C1 segment of cervical spinal cord (tissue), 14 donors: ENCODE measurements around the gene NFAM1.

Experiments used
- DNase-seq, 14 donors: peaks; one replicate each; lab custom pipeline; 2025; lab: John Stamatoyannopoulos, UW

The NFAM1 gene

DNA sequence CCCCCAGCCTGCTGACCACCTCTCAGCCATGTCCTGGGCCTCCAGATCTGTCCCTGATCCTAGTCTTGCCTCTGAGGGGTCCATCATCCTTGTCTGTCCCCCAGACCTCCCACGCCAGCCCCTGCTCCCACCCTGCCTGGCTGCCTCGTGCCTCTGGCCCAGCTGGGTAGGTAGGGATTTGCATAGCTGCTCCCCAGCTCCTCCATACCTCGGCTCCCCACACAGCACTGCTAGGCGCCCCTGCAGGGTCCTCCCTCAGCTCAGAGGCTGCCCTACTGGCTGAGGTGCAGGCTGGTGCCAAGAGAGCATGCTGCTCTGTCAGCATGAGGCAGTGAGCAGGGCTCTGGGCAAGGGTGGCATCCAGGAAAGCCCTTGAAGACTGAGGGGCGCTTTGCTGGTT lies 47.7 kb downstream of the NFAM1 start:
- DNase-seq: no peak

DNA sequence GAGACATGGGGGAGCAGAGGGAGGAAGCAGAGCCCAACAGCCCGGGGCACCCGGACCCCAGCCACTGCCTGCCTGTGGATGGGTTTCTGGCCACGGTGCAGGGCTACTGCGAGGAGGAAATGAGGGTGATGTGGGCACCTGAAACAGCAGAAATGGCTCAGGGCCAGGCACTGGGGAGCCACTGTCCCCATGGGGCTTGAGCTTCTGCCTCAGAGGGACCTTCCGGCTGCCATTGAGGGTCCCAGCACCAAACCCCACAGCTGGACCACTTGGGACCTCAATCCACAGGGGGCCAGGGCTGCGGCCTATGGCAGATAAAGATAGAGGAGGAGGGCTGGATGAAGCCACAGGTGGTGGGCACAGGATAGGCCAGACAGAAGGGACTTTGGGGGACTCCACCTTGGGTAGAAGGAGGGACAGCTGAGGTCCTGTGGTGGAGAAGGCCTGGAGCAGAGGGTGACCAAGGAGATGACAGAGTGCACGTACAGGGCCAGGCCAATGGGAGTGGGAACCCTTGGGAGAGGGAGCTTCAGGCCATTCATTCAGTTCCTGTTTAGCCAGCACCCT lies 48.3 kb downstream of the NFAM1 start:
- no peak for DNase-seq

DNA sequence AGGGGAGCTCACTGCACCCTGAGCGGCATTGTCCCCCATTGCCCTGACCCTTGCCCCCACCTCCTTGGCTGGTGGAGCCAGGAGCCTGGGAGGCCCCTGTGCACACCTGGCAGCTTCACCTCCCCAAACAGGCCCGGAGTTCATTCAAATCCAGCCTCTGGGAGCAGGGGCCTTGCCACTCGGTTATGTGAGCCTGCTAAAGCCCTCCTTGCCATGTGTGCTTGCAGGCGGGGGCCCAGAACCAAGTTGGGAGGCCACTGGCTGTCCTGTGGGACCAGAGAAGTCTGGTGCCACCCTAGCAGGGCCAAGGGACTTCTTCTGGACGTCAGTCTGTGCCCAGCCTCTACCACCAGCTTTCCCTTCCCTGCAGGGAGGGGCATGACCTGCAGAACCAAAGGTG lies 48.9 kb downstream of the NFAM1 start:
- DNase-seq: no peak

DNA sequence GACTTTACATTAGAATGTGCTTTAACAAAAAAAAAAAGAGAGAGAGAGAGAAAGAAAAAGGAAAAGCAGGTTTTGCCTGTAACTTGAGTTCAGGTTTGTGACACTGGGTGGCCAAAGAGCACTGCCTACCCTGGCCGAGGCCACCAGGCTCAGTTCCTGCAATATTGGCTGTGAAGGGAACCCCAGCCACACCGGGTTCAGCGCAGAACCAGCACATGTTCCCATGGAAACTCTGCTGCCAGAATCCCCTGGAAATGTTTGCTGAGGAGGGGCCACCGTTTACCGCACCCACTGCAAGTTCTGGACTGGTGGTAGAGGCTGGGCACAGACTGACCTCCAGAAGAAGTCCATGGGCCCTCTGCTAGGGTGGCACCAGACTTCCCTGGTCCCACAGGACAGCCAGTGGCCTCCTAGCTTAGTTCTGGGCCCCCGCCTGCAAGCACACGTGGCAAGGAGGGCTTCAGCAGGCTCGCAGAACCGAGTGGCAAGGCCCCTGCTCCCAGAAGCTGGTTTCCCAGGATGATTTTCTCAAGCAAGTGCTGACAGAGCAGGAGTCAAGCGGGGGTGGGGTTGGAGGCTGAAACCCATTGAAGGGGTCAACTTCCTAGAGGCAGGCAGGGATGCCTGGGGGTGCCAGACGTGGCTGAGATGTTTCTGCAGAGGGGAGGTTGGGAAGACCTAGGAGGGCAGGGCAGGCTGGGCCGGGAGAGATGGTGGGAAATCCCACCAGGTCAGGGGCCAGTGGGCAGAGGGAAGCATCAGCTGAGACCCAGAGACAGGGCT lies 51.2 kb downstream of the NFAM1 start:
- no peak for DNase-seq

DNA sequence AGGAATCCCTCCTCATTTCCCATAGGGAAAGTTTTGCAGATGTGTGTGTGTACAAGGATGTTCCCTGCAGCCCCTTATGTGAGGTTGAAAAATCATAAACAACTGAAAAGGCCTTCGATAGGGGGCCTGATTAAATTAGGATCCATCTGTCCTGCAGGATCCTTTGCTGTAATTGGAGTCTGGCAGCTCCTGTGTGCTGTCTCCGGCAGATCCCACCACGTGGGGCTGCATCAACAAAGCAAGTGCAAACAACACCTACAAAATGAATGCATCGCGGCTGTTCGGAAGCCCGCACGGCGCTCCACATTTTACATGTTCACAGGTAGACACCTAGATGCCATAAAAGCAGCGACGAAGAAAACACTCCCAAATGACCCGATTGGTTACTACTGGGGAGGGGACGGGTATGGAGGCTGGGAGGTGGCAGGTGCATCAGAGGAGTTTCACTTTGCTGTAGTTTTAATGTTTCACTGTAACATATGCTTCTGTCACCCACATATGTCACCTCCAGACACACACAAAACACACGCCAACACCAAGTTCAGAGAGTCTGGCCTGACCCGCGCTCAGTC lies 52.2 kb downstream of the NFAM1 start:
- DNase-seq: no peak

DNA sequence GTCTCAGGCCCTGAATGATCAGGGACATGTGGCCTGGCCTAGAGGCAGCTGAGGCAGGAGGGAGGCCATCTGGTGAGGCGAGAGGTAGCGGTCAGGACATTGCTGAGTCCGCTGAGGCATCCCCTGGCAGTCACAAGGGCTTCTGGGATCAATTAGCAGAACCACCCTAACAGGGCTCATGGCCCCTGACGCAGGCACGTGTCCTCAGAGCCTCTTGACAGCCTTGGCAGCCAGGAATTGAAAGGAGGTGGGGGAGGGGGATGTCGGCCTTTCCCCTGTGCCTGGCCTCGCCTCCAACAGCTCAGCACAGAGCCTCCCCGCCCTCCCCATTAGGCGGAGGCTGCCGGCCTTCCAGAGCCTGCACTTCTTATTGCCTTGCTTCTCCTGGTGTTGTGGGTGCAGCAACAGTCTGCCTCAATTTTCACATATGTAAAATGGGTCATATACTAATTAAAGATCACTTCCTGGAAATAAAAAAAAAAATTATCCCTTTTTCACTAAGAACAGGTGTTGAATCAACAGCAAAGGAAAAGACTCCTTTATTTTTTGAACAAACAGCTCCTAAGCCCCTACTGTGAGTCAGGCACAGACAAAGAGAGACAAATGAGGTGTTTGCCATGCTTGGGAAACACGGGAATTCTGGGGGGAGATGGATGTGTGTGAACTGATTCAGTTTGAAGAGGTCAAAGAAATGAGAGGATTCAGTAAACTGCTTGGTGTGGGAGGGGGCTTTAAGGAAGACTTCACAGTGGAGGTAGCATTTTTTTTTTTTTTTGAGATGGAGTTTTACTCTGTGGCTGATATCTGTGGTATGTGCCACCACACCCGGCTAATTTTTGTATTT lies 55.3 kb downstream of the NFAM1 start:
- DNase-seq: peak in 2 of 14 donors; percentile 10 to 24

DNA sequence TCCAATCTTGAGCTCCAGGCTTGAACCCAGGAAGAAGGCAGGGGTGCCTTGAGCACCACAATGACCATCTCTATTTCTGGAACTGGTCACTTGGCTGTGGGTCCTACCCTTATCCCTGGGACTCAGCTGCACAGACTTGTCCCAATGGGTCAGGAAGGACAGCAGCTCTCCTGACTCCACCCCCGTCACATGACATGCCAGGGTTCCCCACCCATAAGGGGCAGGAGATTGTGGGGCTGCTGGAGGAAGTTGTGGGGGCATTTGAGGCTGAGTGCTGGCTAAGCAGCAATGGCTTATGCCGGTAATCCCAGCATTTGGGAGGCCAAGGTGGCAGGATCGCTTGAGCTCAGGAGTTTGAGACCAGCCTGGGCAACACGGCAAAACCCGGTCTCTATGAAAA lies 56.2 kb downstream of the NFAM1 start:
- no peak for DNase-seq

DNA sequence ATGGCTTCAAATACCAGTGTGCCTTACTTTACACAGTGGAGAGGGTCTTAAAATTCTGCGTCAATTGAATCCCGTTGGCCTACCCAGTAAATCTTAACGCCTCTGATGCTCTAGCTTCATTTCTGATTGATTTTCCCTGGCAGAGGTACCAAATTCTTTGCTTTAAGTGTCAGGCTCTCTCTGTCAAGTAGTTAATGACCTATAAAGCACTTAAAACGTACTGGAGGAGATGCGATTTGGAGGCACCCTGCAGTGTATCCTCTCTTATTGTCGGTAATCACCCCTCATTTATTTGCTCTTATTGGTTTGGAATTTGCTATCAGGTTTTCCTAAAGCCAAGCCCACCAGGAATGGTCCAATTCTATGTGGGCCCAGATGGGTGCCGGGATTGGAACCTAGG lies 59.2 kb downstream of the NFAM1 start:
- no peak for DNase-seq

DNA sequence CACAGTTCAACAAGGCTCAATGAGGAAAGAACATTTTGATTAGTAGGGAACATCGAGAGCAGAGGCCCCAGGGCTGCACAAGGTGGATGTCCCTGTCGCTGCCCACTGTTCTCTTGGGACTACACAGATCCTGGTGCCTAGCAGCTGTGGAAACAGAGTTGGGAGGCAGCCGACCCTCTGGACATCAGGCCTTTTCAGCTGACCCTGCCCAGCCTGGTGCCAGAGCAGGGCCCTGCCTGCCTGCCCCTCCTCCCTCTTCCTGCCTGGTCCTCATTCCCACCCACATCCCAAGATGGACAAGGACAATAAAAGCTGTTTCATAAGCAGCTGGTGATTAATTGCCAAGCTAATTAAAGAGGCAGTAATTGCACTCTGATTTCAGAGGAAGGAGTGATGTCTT lies 60.7 kb downstream of the NFAM1 start:
- no peak for DNase-seq

DNA sequence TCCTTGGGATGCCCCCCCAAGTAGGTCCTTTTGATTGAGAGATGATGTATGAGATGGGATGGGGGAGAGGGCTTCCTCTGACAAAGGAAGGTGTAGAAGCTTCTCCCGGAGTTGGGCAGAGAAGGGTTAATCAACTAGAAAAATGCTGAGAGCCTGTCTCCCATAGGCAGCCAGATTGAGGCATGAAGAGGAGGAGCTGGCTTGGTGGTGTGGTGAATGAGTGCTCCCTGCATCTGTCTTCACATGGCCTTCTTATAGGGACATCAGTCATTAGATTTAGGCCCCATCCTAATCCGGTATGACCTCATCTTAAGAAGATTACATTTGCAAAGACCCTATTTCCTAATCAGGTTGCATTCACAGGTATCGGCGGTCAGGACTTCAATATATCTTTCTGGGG lies 61.1 kb downstream of the NFAM1 start:
- DNase-seq: no peak

DNA sequence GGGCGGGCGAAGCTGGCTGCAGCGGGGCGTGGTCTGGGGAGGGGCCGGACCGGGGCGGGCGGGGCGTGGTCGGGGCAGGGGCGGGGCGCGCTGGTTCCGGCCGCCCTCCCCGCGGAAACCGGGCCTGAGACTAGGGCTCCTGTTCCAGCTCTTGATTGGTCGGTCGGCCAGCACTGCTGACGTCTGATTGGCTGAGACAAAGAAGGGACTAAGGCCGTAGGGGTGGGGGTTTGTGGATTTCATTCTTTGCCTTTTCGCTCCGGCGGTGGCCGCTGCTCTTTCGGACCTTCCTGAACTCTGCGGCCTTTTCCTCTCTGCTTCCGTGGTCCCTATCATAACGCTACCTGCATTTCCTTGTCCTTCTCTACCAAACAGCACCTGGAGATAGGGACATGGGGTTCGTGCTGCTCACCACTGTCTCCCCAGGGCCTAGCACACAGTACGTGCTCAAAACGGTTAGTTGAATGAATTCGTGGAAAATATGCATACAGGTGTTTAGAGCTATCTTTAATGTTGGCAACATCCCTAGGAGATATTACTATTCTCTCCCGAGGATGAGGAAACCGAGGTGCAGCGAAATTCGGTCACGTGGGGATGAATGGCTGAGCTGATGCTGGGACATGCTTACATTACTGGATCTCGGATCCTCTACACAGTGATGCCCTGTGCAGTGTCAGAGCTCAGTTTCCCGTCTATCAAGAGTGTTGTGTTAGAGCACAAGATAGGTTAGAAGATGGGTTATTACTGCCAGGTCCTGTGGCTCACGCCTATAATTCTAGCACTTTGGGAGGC lies 62.8 kb downstream of the NFAM1 start:
- DNase-seq: peak; percentile 31 to 96 (median 90)

DNA sequence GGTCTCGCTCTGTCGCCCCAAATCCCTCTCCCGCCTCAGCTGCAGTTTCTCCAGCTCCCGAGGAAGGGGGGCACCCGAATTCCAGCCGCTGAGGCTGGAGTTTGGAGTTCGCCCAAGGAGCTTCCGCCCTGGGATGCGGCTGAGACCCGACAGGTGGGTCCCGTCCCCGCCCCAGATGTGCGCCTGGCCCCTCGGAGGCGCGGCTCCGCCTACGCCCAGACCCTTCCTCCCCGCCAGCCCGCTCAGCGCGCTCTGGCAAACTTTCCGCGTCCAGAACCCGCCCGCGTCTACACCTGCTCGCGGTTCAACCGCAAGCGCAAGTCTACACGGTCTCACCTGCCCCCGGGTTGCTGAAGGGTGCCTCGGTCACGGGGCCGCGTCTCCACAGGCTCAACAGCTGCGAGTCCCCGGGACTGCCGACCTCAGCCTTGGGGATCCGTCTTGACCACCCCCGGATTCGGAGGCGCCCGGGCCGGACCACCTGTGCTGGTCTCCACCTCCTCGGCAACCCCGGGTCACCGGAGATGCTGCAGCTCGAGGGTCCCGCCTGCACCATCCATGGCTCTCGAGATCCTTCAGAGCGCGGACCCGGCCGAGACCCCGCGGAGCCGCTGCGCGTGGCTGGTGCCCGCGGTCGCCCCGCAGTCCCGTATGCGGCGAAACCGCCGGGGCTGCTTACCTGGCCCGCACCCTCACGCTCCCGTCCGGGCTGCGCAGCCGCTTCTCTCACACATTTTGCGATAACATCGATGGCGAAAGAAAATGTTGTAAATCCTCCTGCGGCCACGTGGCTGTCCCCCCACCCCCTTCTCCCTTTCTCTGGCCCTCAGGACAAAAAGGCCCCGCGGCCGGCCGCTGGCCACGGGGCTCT lies 63.6 kb downstream of the NFAM1 start:
- peak in 2 of 14 donors; percentile 57 to 59 for DNase-seq

DNA sequence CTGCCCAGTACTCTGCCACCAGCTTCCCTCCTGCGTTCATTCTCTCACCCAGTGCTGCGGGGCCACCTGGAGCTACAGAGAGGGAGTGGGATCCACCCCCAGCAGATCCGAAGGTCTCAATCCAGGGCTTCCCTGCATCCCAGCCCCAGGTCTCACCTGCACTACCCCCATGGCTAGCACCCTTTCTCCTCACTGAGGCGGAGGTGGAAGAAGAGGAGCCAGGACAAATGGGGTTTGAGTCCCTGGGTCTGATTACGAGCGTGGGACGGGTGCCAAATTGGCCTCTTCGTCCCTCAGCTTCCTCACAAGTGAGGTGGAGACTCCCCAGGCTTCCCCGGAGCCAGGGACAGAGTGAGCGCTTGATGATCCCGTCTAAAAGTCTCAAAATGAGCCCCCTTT lies 64.2 kb downstream of the NFAM1 start:
- peak in 1 of 14 donors; percentile 29 for DNase-seq

DNA sequence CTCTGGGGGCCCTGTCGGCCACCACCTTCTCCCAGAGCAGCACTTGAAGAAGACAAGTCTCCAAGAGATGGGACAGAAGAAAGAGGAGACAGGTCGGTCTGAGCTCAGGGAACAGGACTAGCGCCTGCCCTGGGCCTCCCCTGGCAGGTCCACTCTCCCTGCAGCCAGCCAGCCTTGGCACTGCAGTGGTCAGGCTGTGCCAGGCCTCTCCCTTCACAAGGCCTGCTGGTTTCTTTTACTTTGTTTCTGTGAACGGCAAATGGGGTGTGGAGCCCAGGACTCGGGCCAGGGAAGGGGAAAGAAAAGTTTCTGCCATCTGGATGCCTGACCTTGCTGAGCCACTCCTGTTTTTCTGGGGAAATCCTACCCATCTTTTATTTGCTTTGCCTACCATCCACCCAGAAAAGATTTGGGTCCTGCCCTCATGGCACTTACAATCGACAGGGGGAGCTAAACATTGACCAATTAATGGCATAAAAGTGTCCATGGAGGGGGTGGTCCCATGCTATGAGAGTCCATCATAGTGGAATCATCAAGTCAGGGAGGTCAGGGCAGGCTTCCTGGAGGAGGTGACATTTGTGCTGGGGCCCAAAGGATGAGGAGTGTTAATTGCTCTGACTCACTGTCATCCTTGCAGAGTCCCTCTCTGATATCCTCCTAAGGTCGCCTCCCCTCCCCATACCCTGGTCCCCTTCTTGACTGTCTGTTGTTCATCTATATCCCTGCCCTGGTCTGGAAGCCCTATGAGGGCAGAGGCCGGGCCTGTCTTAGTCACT lies 65.2 kb downstream of the NFAM1 start:
- DNase-seq: peak in 11 of 14 donors; percentile 22 to 81 (median 58)

DNA sequence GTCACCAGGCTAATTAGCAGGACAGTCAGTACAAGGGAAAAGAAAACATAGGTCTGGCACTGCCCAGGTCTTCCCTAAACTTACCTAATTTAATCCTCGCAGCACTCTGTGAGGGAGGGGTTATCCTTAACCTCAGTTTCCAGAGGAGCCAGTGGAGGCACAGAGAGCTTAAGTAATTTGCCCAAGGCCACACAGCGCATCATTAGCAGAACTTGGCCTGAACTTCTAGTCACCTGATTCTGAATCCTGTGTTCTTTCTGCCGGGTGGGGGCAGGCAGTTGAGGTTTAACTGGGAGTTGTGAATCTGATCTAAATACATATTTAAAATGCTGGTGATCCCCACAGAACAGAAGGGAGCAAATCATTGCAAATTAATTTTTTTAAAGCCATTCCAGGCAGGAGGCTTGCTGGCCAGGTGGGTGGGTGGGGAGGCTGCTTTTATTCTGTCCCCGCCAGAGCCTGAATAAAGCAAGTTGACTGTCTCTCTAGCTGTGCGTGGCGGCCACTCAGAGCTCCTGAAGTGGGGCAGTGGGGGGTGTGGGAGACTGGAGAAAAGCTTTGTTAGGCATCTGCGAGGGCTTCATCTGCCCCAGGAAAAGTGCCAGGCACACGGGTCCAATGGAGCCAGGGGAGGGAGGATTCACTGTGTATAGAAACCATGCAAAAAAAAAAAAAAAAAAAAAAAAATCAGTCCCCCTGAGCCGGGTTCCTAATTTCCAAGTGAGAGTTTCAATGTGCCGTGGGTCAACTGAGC lies 66.1 kb downstream of the NFAM1 start:
- peak in 1 of 14 donors; percentile 41 for DNase-seq

DNA sequence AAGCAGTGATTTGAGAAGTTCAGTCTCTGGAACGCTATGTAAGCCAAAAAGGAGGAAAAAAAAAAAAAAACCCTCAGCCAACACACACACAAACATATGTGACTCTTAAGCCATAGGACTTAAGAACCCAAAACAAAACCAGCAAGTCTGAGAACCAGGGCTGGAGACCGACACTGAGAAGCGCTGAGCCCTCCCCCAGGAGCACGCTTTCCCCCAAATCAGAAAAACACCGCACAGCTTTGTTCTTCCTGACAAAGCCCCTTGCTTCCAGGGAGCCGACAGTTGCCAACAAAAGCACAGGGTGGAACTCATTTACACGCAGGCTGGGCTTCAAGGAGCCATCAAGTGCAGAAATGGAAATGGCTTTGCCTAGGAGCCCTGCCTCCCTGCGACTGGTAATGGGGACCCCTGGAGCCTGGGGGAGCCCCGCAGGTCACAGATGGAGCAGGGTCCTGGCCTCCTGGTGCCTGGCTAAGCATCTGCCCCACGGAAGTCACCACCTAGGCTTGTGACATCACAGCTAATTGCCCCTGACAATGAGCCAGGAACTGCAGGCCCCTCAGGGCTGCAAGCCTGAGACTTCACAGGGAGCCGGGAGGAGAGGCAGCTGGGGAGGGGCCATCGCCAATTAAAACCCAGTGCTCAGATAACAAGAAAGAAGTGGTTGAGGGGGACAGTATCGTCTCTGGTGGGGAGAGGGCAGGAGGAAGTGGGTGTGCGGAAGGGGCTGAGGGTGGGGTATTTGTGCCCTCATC lies 66.9 kb downstream of the NFAM1 start:
- DNase-seq: peak in 5 of 14 donors; percentile 16 to 59 (median 36)

DNA sequence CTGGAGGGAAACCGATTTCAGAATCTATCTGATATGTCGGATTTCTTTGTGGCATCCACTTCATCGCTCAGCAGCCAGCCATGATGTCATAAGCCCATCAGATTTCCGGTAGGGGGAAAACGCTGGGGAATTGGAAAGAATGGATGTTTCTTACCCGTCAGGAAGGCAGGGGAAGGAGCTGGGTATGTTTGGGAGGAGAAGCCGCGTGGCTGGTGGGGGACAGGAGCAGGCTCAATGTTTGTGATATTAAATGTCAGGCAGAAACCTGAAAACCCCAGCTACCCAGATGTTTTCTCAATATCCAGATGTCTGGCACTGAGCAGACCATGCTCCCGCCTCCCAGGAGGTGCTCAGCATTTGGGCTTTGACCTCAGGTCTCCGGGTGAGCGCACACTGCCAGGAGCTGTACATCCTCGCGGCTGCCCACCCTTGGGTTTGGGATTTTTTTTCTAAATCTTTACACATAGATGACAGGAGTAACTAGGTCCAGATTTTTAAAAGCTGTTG lies 67.5 kb downstream of the NFAM1 start:
- peak in 1 of 14 donors; percentile 25 for DNase-seq

DNA sequence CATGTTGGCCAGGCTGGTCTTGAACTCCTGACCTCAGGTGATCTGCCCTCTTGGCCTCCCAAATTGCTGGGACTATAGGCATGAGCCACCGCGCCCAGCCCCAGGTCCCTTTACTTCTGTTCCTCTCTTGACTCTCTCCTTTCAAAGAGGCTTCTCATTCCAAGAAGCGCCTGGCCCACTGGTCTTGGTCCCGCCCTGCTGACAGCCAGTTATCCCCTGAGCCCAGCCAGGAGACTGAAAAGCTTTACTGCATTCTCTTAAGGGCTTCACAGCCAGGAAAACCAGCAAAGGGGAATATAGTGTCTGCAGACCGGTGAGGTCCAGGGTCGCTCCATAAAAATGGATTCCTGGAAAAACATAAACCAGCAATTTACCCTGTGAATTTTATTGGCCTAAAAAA lies 68.3 kb downstream of the NFAM1 start:
- no peak for DNase-seq
